ENCODE results near the gene CACNG8.

Gene CACNG8

GRCh38 chr19:53992211-53992610 lies 29.5 kb downstream of the CACNG8 start:
- no peak for DNase-seq (ENCODE audit: low read depth)

GRCh38 chr19:53992815-53993214 lies 30.1 kb downstream of the CACNG8 start:
- DNase-seq (ENCODE audit: low read depth): no peak

- no peak for DNase-seq (ENCODE audit: low read depth)
Observed at GRCh38 chr19:53993448-53993847, 30.7 kb downstream of the CACNG8 start.

- no peak for DNase-seq (ENCODE audit: low read depth)
Observed at GRCh38 chr19:53994811-53995210, 32.1 kb downstream of the CACNG8 start.

GRCh38 chr19:53998223-53998622 lies 35.5 kb downstream of the CACNG8 start:
- DNase-seq (ENCODE audit: low read depth): no peak

GRCh38 chr19:53999694-54000093 lies 37.0 kb downstream of the CACNG8 start:
- DNase-seq (ENCODE audit: low read depth): no peak

GRCh38 chr19:54001496-54001895 lies 38.8 kb downstream of the CACNG8 start:
- no peak for DNase-seq (ENCODE audit: low read depth)

- DNase-seq (ENCODE audit: low read depth): no peak
Observed at GRCh38 chr19:54002495-54003315, 40.0 kb downstream of the CACNG8 start.

- no peak for DNase-seq (ENCODE audit: low read depth)
Observed at GRCh38 chr19:54009440-54009839, 46.7 kb downstream of the CACNG8 start.

- no peak for DNase-seq (ENCODE audit: low read depth)
Observed at GRCh38 chr19:54010474-54010873, 47.7 kb downstream of the CACNG8 start.

- no peak for DNase-seq (ENCODE audit: low read depth)
Observed at GRCh38 chr19:54011507-54012211, 48.9 kb downstream of the CACNG8 start.

- no peak for DNase-seq (ENCODE audit: low read depth)
Observed at GRCh38 chr19:54013866-54014265, 51.1 kb downstream of the CACNG8 start.

GRCh38 chr19:54014920-54015560 lies 52.3 kb downstream of the CACNG8 start:
- no peak for DNase-seq (ENCODE audit: low read depth)

GRCh38 chr19:54017261-54017660 lies 54.5 kb downstream of the CACNG8 start:
- no peak for DNase-seq (ENCODE audit: low read depth)

GRCh38 chr19:54021363-54021762 lies 58.6 kb downstream of the CACNG8 start:
- no peak for DNase-seq (ENCODE audit: low read depth)

- DNase-seq (ENCODE audit: low read depth): no peak
Observed at GRCh38 chr19:54021932-54022331, 59.2 kb downstream of the CACNG8 start.

- DNase-seq (ENCODE audit: low read depth): no peak
Observed at GRCh38 chr19:54023191-54023590, 60.5 kb downstream of the CACNG8 start.

GRCh38 chr19:54024660-54025059 lies 61.9 kb downstream of the CACNG8 start:
- no peak for DNase-seq (ENCODE audit: low read depth)

GRCh38 chr19:54026656-54027055 lies 63.9 kb downstream of the CACNG8 start:
- no peak for DNase-seq (ENCODE audit: low read depth)

- DNase-seq (ENCODE audit: low read depth): no peak
Observed at GRCh38 chr19:54029301-54029700, 66.6 kb downstream of the CACNG8 start.

GRCh38 chr19:54029930-54030490 lies 67.3 kb downstream of the CACNG8 start:
- peak; percentile 38 for DNase-seq (ENCODE audit: low read depth)

- no peak for DNase-seq (ENCODE audit: low read depth)
Observed at GRCh38 chr19:54030895-54031586, 68.3 kb downstream of the CACNG8 start.

Measured in GM04504 (cell line).